Loucy (cell line): ENCODE measurements around the gene ACOXL.
A peak's percentile ranks its signal among the peaks of the same experiment; 100 is the strongest.

Experiments used
- H2AFZ ChIP-seq: fragments of 200-600 bp; sonication (generic); 2 replicates; pipeline ENCODE4 v1.6.0; 2016; ENCODE audit warnings: antibody characterized with exemption, mild to moderate bottlenecking, low read length, moderate library complexity
- H3F3A ChIP-seq: fragments of 200-600 bp; 2 replicates; pipeline ENCODE4 v1.6.0; 2016; ENCODE audit warnings: antibody characterized with exemption, low read depth, mild to moderate bottlenecking
- H3K27me3 ChIP-seq: fragments of 200-600 bp; sonication (generic); 2 replicates; pipeline ENCODE4 v1.6.1; 2014; ENCODE audit warnings: low read length, mild to moderate bottlenecking; ENCODE audit not compliant: insufficient read depth, poor library complexity, severe bottlenecking
- H3K36me3 ChIP-seq: fragments of 200-600 bp; sonication (generic); 2 replicates; pipeline ENCODE4 v1.6.1; 2016; ENCODE audit warnings: low read length; ENCODE audit not compliant: insufficient read depth
- H3K4me1 ChIP-seq: fragments of 200-600 bp; sonication (generic); 2 replicates; pipeline ENCODE4 v1.5.1; 2014; ENCODE audit warnings: low read length, mild to moderate bottlenecking; ENCODE audit not compliant: insufficient read depth, poor library complexity, severe bottlenecking
- H3K4me2 ChIP-seq: fragments of 200-600 bp; sonication (generic); 2 replicates; pipeline ENCODE4 v1.6.0; 2014; ENCODE audit warnings: antibody characterized with exemption, low read length, low read depth, mild to moderate bottlenecking; ENCODE audit not compliant: poor library complexity, severe bottlenecking
- H3K4me3 ChIP-seq: fragments of 200-600 bp; sonication (generic); 2 replicates; pipeline ENCODE4 v1.5.1; 2014; ENCODE audit warnings: low read length, mild to moderate bottlenecking, mixed read lengths; ENCODE audit not compliant: poor library complexity, severe bottlenecking
- H3K79me2 ChIP-seq: fragments of 200-600 bp; sonication (generic); 2 replicates; pipeline ENCODE4 v1.6.1; 2014; ENCODE audit warnings: low read length; ENCODE audit not compliant: insufficient read depth
- H3K9ac ChIP-seq: fragments of 200-600 bp; sonication (generic); 2 replicates; pipeline ENCODE4 v1.6.0; 2014; ENCODE audit warnings: mild to moderate bottlenecking, low read depth, low read length, moderate library complexity; ENCODE audit not compliant: poor library complexity, severe bottlenecking
- H3K9me2 ChIP-seq: fragments of 200-600 bp; sonication (generic); replicated peaks from 2 replicates; pipeline ENCODE4 v1.6.1; 2016; ENCODE audit warnings: low read depth, low read length, mixed read lengths
- H3K9me3 ChIP-seq: fragments of 200-600 bp; sonication (generic); 2 replicates; pipeline ENCODE4 v1.6.1; 2014; ENCODE audit warnings: mild to moderate bottlenecking, antibody characterized with exemption, low read length, low read depth; ENCODE audit not compliant: insufficient read depth
- H4K20me1 ChIP-seq: fragments of 200-600 bp; sonication (generic); 2 replicates; pipeline ENCODE4 v1.6.0; 2014; ENCODE audit warnings: antibody characterized with exemption, low read length, mild to moderate bottlenecking; ENCODE audit not compliant: insufficient read depth, poor library complexity, severe bottlenecking
- EZH2phosphoT487 ChIP-seq: fragments of 200-600 bp; IDR thresholded peaks from 2 replicates; pipeline ENCODE4 v1.6.1; 2018; ENCODE audit warnings: antibody characterized with exemption, mild to moderate bottlenecking, moderate library complexity, borderline replicate concordance
- TF ChIP-seq, protein P1 (sequence below): fragments of 200-600 bp; sonication (generic); conservative IDR thresholded peaks from 2 replicates; pipeline ENCODE4 v1.5.1; 2014; ENCODE audit warnings: mild to moderate bottlenecking, antibody characterized with exemption, low read length

The ACOXL gene

GRCh38 chr2:110816404-110817365, 84.3 kb downstream of the ACOXL start:
- H2AFZ ChIP-seq: no peak overlapping the region
- H3K9me2 ChIP-seq: no peaks in the 10 kb centered on the region
- no peaks in the 10 kb centered on the region for H3K79me2 ChIP-seq
- H3K4me3 ChIP-seq: no peak overlapping the region
- H3K36me3 ChIP-seq: no peaks in the 10 kb centered on the region
- no peaks in the 10 kb centered on the region for H3K9me3 ChIP-seq
- TF ChIP-seq, protein P1, sequence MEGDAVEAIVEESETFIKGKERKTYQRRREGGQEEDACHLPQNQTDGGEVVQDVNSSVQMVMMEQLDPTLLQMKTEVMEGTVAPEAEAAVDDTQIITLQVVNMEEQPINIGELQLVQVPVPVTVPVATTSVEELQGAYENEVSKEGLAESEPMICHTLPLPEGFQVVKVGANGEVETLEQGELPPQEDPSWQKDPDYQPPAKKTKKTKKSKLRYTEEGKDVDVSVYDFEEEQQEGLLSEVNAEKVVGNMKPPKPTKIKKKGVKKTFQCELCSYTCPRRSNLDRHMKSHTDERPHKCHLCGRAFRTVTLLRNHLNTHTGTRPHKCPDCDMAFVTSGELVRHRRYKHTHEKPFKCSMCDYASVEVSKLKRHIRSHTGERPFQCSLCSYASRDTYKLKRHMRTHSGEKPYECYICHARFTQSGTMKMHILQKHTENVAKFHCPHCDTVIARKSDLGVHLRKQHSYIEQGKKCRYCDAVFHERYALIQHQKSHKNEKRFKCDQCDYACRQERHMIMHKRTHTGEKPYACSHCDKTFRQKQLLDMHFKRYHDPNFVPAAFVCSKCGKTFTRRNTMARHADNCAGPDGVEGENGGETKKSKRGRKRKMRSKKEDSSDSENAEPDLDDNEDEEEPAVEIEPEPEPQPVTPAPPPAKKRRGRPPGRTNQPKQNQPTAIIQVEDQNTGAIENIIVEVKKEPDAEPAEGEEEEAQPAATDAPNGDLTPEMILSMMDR: no peak
- no peak for TF ChIP-seq EZH2phosphoT487
- no peaks in the 10 kb centered on the region for H3F3A ChIP-seq
- H3K9ac ChIP-seq: no peak overlapping the region
- no peaks in the 10 kb centered on the region for H3K27me3 ChIP-seq
- no peak overlapping the region for H3K4me2 ChIP-seq
- no peaks in the 10 kb centered on the region for H4K20me1 ChIP-seq
- peaks cover 8% of the 10 kb centered on the region for H3K4me1 ChIP-seq

DNA sequence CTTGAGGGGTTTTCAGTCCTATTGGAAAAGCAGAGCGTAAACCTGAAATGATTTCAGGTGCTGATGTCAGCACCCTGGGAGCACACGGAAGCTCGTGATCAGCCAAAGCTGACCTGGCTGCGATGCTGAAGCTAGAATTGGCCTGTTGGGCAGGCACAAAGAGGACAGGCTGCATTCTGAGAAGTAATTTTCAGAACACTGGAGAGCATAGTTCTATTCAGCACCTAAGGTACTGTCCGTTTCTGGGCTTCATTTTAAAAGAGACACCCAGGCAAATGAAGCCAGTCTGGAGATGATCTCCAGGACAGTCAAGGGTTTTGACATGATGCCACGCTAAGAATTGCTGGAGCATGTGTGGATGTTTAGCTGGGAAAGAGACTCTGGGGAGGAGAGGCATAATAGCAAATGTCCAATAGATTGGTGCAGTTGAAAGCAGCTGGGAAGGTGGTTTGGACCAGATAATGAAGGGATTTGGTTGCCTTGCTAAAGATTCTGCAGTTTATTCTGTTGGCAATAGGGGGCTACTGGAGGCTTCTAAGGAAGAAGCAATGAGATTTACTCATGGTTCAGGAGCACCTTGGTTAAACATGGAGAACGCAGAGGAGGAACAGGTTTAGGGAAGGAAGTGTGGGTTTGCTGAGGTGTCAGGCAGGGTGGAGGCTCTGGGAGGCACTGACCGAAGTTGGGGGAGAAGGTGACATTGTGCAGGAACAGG, 86.6 kb downstream of the ACOXL start:
- no peaks in the 10 kb centered on the region for H3K36me3 ChIP-seq
- no peak overlapping the region for H3K4me3 ChIP-seq
- TF ChIP-seq EZH2phosphoT487: no peak
- TF ChIP-seq, protein P1: peak; percentile 55
- no peak overlapping the region for H2AFZ ChIP-seq
- no peaks in the 10 kb centered on the region for H3K9me2 ChIP-seq
- H3K9me3 ChIP-seq: no peaks in the 10 kb centered on the region
- no peaks in the 10 kb centered on the region for H3K79me2 ChIP-seq
- H3K4me1 ChIP-seq: no peaks in the 10 kb centered on the region
- H3K27me3 ChIP-seq: no peaks in the 10 kb centered on the region
- H4K20me1 ChIP-seq: no peaks in the 10 kb centered on the region
- H3K9ac ChIP-seq: no peak overlapping the region
- no peak overlapping the region for H3K4me2 ChIP-seq
- no peaks in the 10 kb centered on the region for H3F3A ChIP-seq

GRCh38 chr2:110819711-110820110, 87.3 kb downstream of the ACOXL start:
- H3K79me2 ChIP-seq: no peaks in the 10 kb centered on the region
- H2AFZ ChIP-seq: no peak overlapping the region
- H3K9ac ChIP-seq: no peak overlapping the region
- H3K27me3 ChIP-seq: no peaks in the 10 kb centered on the region
- H4K20me1 ChIP-seq: no peaks in the 10 kb centered on the region
- no peaks in the 10 kb centered on the region for H3K36me3 ChIP-seq
- H3K9me2 ChIP-seq: no peaks in the 10 kb centered on the region
- H3K4me1 ChIP-seq: no peaks in the 10 kb centered on the region
- H3K4me3 ChIP-seq: no peak overlapping the region
- TF ChIP-seq, protein P1: no peak
- no peak for TF ChIP-seq EZH2phosphoT487
- no peaks in the 10 kb centered on the region for H3K9me3 ChIP-seq
- H3K4me2 ChIP-seq: no peak overlapping the region
- H3F3A ChIP-seq: no peaks in the 10 kb centered on the region
